Activated CD4-positive, alpha-beta memory T cell treated with anti-CD3 and anti-CD28 coated beads for 36 hours (primary cell): ENCODE data around the gene CTSA. TPM values are rescaled to one million over a fixed set of nuclear protein-coding genes. Genes with fewer than 3 reads are reported as not detected.
"Not testable (repeated sequence)": the region's sequence is repeated elsewhere in the genome, so short reads cannot be mapped to it uniquely, and the experiment has no call there.

Experiments
- CTCF ChIA-PET: fragments of 350-600 bp; sonication (Branson Sonifier 250); formaldehyde crosslinking; loops from one replicate; lab custom pipeline; 2021; ENCODE audit warnings: antibody characterized with exemption, inconsistent platforms; lab: Charles Lee
- POLR2A ChIA-PET: fragments of 350-600 bp; sonication (Branson Sonifier 250); formaldehyde crosslinking; loops from one replicate; lab custom pipeline; 2021; ENCODE audit warnings: antibody characterized with exemption; lab: Charles Lee
- DNase-seq: peaks from one replicate; pipeline ENCODE4 v3.0.0-alpha.2; 2020
- H3K27ac Mint-ChIP-seq: one replicate; pipeline ENCODE4 v1.8.0; 2021; ENCODE audit warnings: mixed read lengths
- H3K27me3 Mint-ChIP-seq: one replicate; pipeline ENCODE4 v1.8.0; 2021; ENCODE audit warnings: mixed read lengths
- H3K36me3 Mint-ChIP-seq: one replicate; pipeline ENCODE4 v1.8.0; 2021; ENCODE audit warnings: mixed read lengths
- H3K4me1 Mint-ChIP-seq: one replicate; pipeline ENCODE4 v1.8.0; 2021; ENCODE audit warnings: low read depth, mixed read lengths
- H3K4me3 Mint-ChIP-seq: one replicate; pipeline ENCODE4 v1.8.0; 2021; ENCODE audit warnings: mild to moderate bottlenecking, mixed read lengths
- H3K9me3 Mint-ChIP-seq: one replicate; pipeline ENCODE4 v1.8.0; 2021; ENCODE audit warnings: mixed read lengths
- intact Hi-C: fragments of 100-400 bp; cut with micrococcal nuclease; formaldehyde crosslinking; loops from one replicate; pipeline ENCODE4 v1.15.1; 2023
- total RNA-seq, 2 experiments: library from RNA; stranded (reverse); gene quantifications; one replicate each; pipeline ENCODE4 v1.2.3, GENCODE V29; 2021

The CTSA gene
- total RNA-seq, 2 experiments from 2014 or later: 49.8 to 54.8 TPM

- H3K36me3 Mint-ChIP-seq: no peaks in the 10 kb centered on the region
- no peaks in the 10 kb centered on the region for H3K9me3 Mint-ChIP-seq
- intact Hi-C loops: no loop called here
- no peak overlapping the region for H3K4me3 Mint-ChIP-seq
- no peaks in the 10 kb centered on the region for H3K27me3 Mint-ChIP-seq
- H3K27ac Mint-ChIP-seq: no peak overlapping the region
- H3K4me1 Mint-ChIP-seq: no peaks in the 10 kb centered on the region
- no peak for DNase-seq
- CTCF ChIA-PET: interaction anchor here (1.5 kb wide), 1 partner anchor 139 kb away, joined by 5 read pairs; no protein-coding TSS in a partner anchor
- POLR2A ChIA-PET: no interaction called here
These were observed 18.5 kb upstream of the CTSA start for GRCh38 chr20:45872626-45873025.

GRCh38 chr20:45873409-45874103 lies 17.6 kb upstream of the CTSA start:
- H3K9me3 Mint-ChIP-seq: no peaks in the 10 kb centered on the region
- H3K4me3 Mint-ChIP-seq: no peak overlapping the region
- DNase-seq: no peak
- no peaks in the 10 kb centered on the region for H3K27me3 Mint-ChIP-seq
- no peaks in the 10 kb centered on the region for H3K36me3 Mint-ChIP-seq
- ChIA-PET CTCF (interaction anchor here (0.8 to 1.5 kb wide), 2 partner anchors 74 to 139 kb away, joined by 3 to 5 read pairs; no protein-coding TSS in a partner anchor), POLR2A (interaction anchor here (0.6 kb wide), 1 partner anchor 9 kb away, joined by 3 read pairs; no protein-coding TSS in a partner anchor)
- H3K27ac Mint-ChIP-seq: no peak overlapping the region
- H3K4me1 Mint-ChIP-seq: no peaks in the 10 kb centered on the region
- intact Hi-C loops: no loop called here

- CTCF ChIA-PET: interaction anchor here (0.8 kb wide), 1 partner anchor 75 kb away, joined by 3 read pairs; no protein-coding TSS in a partner anchor
These were observed 17.0 kb upstream of the CTSA start for GRCh38 chr20:45874104-45874481.

GRCh38 chr20:45874576-45874975 lies 16.6 kb upstream of the CTSA start:
- Mint-ChIP-seq H3K27ac (no peak overlapping the region), H3K9me3 (no peaks in the 10 kb centered on the region), H3K27me3 (no peaks in the 10 kb centered on the region), H3K36me3 (no peaks in the 10 kb centered on the region), H3K4me1 (no peaks in the 10 kb centered on the region), H3K4me3 (no peak overlapping the region)
- POLR2A ChIA-PET: no interaction called here
- no peak for DNase-seq
- intact Hi-C loops: no loop called here
- CTCF ChIA-PET: no interaction called here

More at GRCh38 chr20:45874104-45874481, 17.0 kb upstream of the CTSA start:
- H3K27me3 Mint-ChIP-seq, H3K27ac Mint-ChIP-seq, H3K36me3 Mint-ChIP-seq, H3K4me3 Mint-ChIP-seq, H3K4me1 Mint-ChIP-seq, H3K9me3 Mint-ChIP-seq, POLR2A ChIA-PET, intact Hi-C loops, DNase-seq: not testable (repeated sequence)

GRCh38 chr20:45878076-45878761 lies 12.9 kb upstream of the CTSA start:
- POLR2A ChIA-PET: interaction anchor here (0.8 kb wide), 1 partner anchor 22 kb away, joined by 3 read pairs; no protein-coding TSS in a partner anchor
- DNase-seq: no peak
- Mint-ChIP-seq H3K4me1 (peaks cover 22% of the 10 kb centered on the region), H3K36me3 (peaks cover 9% of the 10 kb centered on the region), H3K27ac (no peak overlapping the region), H3K9me3 (no peaks in the 10 kb centered on the region), H3K4me3 (no peak overlapping the region), H3K27me3 (no peaks in the 10 kb centered on the region)
- CTCF ChIA-PET: interaction anchor here (0.6 kb wide), 2 partner anchors 12 to 1302 kb away, joined by 3 read pairs; no protein-coding TSS in a partner anchor
- intact Hi-C loops: no loop called here

- Mint-ChIP-seq H3K27ac (peak within 1 kb of the TSS; percentile 91), H3K27me3 (no peaks in the 10 kb centered on the region), H3K4me1 (peaks cover 41% of the 10 kb centered on the region), H3K4me3 (peak within 1 kb of the TSS; percentile 92), H3K36me3 (peaks cover 21% of the 10 kb centered on the region), H3K9me3 (no peaks in the 10 kb centered on the region)
- CTCF ChIA-PET: interaction anchor here (0.9 to 1.9 kb wide), 5 partner anchors 9 to 82 kb away, joined by 3 to 13 read pairs (median 4); partner anchors contain the start of genes CTSA and NEURL2
- DNase-seq: peak; percentile 99
- intact Hi-C loops: loop anchor here (1.0 to 10.0 kb wide), 4 partner anchors 10 to 54 kb away; partner anchors contain the start of genes ACOT8, CTSA, NEURL2 and PCIF1
- POLR2A ChIA-PET: interaction anchor here (1.1 to 1.8 kb wide), 5 partner anchors 9 to 90 kb away, joined by 4 to 12 read pairs (median 6); partner anchors contain the start of genes CTSA, NEURL2 and PCIF1
These were observed 9.9 kb upstream of the CTSA start, which contains the start of gene ZSWIM1 for GRCh38 chr20:45880988-45881788. Gene ZSWIM1 (plus strand): TSS chr20:45881227. CDS start chr20:45882593, 1,366 bp downstream.

DNA sequence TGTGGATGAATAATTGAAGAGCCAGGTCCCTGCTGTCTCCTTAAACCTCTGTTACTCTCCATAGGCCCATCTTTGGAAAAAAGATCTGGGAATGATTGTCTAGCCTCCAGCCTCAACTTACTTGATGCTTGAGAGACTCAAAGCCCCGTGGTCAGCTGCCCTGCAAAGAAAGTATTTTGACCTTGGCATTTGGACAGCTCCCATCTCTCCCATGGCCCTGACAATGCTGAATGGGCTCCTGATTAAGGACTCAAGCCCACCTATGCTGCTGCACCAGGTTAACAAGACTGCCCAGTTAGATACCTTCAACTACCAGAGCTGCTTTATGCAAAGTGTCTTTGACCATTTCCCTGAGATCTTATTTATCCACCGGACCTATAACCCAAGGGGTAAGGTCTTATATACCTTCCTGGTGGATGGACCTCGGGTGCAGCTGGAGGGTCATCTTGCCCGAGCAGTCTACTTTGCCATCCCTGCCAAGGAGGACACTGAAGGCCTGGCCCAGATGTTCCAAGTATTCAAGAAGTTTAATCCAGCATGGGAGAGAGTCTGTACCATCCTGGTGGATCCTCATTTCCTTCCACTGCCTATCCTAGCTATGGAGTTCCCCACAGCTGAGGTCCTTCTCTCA lies 8.6 kb upstream of the CTSA start:
- ChIA-PET POLR2A (interaction anchor here (0.7 to 1.8 kb wide), 3 partner anchors 9 to 52 kb away, joined by 3 to 12 read pairs (median 4); partner anchors contain the start of genes CTSA, NEURL2 and PCIF1), CTCF (interaction anchor here (0.8 to 1.9 kb wide), 3 partner anchors 8 to 51 kb away, joined by 4 to 13 read pairs (median 5); partner anchors contain the start of genes CTSA and NEURL2)
- peak overlapping the region; percentile 62 for H3K4me3 Mint-ChIP-seq
- no peaks in the 10 kb centered on the region for H3K9me3 Mint-ChIP-seq
- H3K27ac Mint-ChIP-seq: no peak overlapping the region
- no peaks in the 10 kb centered on the region for H3K27me3 Mint-ChIP-seq
- peaks cover 43% of the 10 kb centered on the region for H3K4me1 Mint-ChIP-seq
- H3K36me3 Mint-ChIP-seq: peaks cover 21% of the 10 kb centered on the region
- intact Hi-C loops: loop anchor here (10.0 kb wide), 1 partner anchor 48 kb away; the partner anchor contains the start of gene SNX21
- DNase-seq: no peak

DNA sequence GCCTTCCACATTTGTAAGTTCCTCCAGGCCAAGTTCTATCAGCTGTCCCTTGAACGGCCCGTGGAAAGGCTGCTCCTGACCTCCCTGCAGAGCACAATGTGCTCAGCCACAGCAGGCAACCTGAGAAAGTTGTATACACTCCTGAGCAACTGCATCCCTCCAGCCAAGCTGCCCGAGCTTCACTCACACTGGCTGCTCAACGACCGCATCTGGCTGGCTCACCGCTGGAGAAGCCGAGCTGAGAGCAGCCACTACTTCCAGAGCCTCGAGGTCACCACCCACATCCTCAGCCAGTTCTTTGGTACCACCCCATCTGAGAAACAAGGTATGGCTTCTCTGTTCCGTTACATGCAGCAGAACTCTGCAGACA lies 8.1 kb upstream of the CTSA start:
- Mint-ChIP-seq H3K4me1 (peaks cover 43% of the 10 kb centered on the region), H3K27me3 (no peaks in the 10 kb centered on the region), H3K36me3 (peaks cover 21% of the 10 kb centered on the region), H3K4me3 (no peak overlapping the region), H3K27ac (no peak overlapping the region), H3K9me3 (no peaks in the 10 kb centered on the region)
- ChIA-PET POLR2A (interaction anchor here (1.4 kb wide), 1 partner anchor 52 kb away, joined by 4 read pairs; the partner anchor contains the start of gene PCIF1), CTCF (interaction anchor here (0.8 kb wide), 1 partner anchor 51 kb away, joined by 5 read pairs; no protein-coding TSS in a partner anchor)
- DNase-seq: no peak
- intact Hi-C loops: loop anchor here (10.0 kb wide), 1 partner anchor 48 kb away; the partner anchor contains the start of gene SNX21

DNA sequence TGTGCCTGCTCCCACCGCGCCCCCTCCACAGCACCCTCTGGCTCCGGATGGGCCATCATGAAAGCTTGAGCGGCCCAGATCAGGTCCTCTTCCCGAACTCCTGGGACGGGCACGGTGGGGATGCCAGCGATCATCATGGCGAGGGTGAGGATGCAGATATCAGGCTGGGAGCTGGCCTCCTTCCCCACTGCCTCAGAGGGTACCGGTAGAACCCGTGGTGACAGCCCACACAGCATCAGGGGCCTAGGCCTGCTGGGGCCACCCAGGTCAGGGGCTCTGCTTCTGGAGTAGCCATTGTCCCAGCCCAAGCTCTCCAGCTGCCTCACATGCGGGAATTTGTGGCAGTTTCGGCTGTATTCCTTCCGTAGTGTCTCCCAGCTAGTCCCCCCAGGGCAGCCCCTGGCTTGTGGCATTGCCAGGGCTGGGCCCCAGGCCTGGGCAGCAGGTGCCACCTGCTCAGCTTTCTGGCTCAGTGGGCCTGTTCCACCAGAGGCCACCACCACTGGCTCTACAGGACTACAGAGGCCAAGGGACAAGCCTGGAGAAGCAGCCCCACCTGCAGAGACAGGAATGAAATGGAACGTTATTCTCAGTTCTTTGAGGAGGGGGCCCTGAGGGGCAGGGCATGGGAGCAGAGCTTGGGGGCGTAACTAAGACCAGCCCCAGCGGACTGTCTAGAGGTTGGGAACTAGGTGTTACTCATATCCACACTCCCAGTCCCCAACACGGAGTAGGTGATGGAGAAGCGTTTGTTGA lies 4.4 kb upstream of the CTSA start:
- DNase-seq: no peak
- Mint-ChIP-seq H3K4me3 (no peak overlapping the region), H3K27me3 (no peaks in the 10 kb centered on the region), H3K4me1 (peaks cover 44% of the 10 kb centered on the region), H3K9me3 (no peaks in the 10 kb centered on the region), H3K27ac (no peak overlapping the region), H3K36me3 (peaks cover 18% of the 10 kb centered on the region)
- ChIA-PET CTCF (no interaction called here), POLR2A (no interaction called here)
- intact Hi-C loops: loop anchor here (5.0 to 10.0 kb wide), 2 partner anchors 52 to 94 kb away; partner anchors contain the start of genes DNTTIP1, SNX21 and WFDC3

DNA sequence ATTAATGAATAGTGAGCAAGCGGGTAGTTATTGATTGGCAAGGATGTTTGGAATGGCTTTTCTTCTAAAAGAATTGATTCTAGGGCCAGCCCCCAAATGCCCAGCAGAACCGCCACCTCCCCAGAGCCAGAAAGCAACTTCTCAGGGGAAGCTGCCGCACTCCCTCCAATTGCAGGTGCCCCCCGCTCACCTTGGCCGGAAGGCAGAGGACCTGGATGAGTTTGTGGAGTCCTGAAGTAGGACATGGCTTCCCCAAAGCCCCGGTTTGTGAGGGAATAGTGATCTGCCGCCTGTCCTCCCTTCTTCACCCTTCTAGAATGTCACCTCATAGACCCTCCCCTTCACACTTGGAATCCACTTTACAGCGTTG lies 3.8 kb upstream of the CTSA start, which contains the start of gene SPATA25:
TSS of gene SPATA25 (minus strand) at position 277 of the 370 bp plus-strand sequence. CDS start at position 245, 32 bp downstream.
- DNase-seq: no peak
- H3K4me1 Mint-ChIP-seq: peaks cover 43% of the 10 kb centered on the region
- intact Hi-C loops: loop anchor here (5.0 to 10.0 kb wide), 2 partner anchors 53 to 95 kb away; partner anchors contain the start of genes DNTTIP1, SNX21 and WFDC3
- ChIA-PET CTCF (no interaction called here), POLR2A (no interaction called here)
- H3K9me3 Mint-ChIP-seq: no peaks in the 10 kb centered on the region
- no peak within 1 kb of the TSS for H3K4me3 Mint-ChIP-seq
- no peaks in the 10 kb centered on the region for H3K27me3 Mint-ChIP-seq
- H3K27ac Mint-ChIP-seq: no peak within 1 kb of the TSS
- H3K36me3 Mint-ChIP-seq: peaks cover 16% of the 10 kb centered on the region
